ENCODE data around the gene RIOX2.
"Not testable (repeated sequence)": the region's sequence is repeated elsewhere in the genome, so short reads cannot be mapped to it uniquely, and the experiment has no call there.

RIOX2 gene

GRCh38 chr3:97950360-97950759, 21.9 kb downstream of the RIOX2 start:
- peak; percentile 41 for DNase-seq

DNA sequence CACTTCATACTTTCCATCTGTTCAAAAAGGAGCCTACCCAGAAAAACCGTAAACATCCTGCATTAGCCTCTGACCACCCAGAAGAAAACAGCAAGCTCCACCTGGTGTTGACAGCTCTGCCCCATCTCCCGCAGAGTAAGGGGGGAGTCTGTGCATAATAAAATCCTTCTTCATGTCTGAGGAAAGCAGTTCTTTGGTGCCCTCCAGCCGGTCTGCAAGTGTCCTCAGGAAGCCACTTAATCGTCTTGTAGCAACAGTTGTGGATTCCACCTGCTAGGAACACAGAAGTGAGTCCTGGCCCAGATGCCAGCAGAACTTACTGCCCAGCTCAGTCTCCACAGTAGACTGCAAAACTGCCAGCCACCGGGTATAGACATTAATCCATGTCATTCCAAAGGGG, 22.5 kb downstream of the RIOX2 start:
- DNase-seq, result no peak

- no peak for DNase-seq
These were observed 23.1 kb downstream of the RIOX2 start for GRCh38 chr3:97949110-97949485.

DNA sequence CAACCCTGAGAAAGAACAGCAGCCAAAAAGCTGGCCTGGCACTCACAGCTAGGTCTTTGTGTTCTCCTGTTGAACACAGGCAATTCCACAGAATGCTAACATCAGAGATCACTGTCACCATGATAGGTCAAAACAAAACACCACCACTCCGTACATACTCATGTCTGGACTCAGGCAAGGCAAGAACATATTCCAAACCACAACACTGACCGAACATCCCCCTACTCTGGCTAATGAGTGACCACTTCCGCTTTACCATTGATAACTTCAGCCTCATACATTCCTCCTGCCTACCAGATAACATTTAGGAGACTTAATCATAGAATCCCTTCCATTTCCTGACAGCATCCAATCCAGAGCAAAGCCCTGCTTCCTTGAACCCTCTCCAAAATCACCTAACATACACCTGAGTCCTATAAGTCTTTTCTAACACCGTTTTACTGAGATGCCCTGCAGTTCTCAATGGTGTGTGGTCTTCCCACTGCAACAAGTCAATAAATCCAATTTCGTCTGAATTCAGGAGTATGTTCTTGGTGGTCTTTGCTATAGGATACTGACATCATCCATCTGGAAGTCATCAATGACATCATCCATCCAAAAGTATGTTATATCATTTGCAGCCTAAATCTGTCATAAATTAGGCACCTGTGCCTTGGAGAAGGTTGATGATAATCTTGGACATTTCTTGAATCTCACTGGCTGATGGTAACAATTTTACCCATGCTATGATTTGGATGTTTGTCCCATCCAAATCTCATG, 23.7 kb downstream of the RIOX2 start:
- no peak for DNase-seq

- DNase-seq, result peak; percentile 68
These were observed 29.3 kb downstream of the RIOX2 start for GRCh38 chr3:97942801-97943546.

GRCh38 chr3:97940034-97940433, 32.2 kb downstream of the RIOX2 start:
- no peak for DNase-seq

DNA sequence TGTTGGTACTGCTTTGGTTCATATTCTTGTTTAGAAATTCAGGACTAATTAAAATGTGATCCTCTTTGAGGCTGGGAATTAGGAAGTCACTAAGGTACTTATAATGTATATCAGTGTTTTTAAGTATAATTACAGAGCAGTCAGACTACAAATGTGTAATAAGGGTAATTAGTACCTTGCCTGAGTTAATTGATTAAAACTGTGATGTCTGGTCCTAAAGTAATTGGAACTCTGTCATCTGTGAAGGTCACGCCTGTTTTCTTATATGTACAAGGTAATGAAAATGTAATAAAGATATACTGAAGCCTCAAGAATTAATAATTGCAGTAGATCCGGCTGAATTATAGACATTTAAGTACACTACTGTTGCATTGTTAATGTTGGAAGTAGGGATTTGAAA, 32.8 kb downstream of the RIOX2 start:
- DNase-seq, result no peak

- no peak for DNase-seq
These were observed 33.8 kb downstream of the RIOX2 start for GRCh38 chr3:97938444-97938843.

DNA sequence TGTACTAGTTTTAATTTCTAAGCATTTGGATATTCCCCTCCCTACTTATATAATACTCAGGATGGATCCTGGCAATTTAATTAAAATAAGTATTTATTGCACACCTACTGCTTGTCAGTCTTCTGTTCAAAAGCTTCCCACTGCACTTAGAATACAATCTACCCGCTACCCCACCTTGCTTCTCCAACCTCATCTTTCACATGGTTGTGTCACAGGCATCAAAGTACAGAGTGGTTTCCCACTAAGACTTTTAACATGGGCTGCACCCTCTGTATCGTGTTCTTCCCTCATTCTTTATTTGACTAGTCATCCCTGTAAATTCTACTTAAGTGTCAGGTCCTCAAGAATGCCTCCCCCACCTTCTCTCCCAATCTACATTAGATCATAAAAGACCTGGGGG, 35.0 kb downstream of the RIOX2 start:
- no peak for DNase-seq

- DNase-seq, result no peak
These were observed 36.4 kb downstream of the RIOX2 start for GRCh38 chr3:97935842-97936241.

GRCh38 chr3:97934980-97935695, 37.1 kb downstream of the RIOX2 start:
- no peak for DNase-seq

DNA sequence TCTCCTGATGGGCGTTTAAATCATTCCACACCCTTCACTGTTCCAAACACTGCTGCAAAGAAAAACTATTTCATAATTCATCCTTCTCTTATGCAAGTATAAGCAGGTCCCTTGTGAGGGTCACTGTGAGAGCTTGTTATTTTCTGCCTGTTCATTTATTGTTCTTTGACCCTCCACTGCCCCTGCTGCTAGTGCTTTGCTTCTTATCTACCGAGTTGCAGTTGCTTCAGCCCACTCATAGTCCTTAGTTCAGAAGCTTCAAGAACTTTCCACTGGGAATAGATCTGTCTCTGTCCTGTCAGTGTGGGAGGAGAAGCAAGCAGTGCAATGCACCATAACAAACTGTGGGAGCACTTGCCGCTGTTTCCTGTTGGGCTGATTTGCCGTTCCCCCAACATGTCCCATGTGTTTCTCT, 39.8 kb downstream of the RIOX2 start:
- no peak for DNase-seq

- no peak for DNase-seq
These were observed 41.0 kb downstream of the RIOX2 start for GRCh38 chr3:97931218-97931617.

DNA sequence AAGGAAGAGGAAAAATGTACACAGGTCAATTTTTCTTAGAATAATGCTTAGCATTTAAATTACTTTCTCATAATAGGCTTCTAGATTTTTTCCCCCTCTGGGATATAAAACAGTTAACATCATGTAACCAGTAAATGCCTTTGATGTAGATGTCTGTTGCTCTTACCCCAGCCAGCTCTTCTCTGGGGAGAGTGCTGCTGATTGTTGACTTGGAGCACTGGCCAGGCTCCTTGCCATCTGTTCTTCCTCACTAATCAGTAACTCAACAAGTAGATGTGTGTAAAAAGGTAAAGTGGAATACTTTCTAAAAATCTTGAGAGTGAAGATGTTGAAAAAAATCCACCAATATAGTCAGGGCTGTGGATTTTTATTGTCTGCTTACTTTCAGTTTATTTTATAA, 42.2 kb downstream of the RIOX2 start:
- DNase-seq, result no peak

DNA sequence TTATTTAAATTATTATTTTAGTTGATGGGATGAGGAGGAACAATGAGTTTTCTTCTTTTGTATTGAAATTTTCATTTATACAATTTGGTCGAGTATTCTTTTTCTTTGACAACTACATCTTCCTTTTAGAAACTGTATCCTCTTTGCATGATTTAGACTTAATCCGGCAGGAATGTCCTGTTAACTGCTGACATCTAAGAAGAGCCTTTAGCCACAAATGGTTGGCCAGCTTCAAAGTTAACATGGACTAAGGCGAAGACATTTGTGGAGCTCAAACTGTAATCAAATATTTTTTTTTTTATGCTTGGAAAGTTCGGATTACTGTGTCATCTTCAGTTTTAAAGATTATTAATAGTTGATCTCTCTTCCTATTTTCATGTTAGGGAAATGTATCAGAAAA, 43.2 kb downstream of the RIOX2 start:
- no peak for DNase-seq

DNA sequence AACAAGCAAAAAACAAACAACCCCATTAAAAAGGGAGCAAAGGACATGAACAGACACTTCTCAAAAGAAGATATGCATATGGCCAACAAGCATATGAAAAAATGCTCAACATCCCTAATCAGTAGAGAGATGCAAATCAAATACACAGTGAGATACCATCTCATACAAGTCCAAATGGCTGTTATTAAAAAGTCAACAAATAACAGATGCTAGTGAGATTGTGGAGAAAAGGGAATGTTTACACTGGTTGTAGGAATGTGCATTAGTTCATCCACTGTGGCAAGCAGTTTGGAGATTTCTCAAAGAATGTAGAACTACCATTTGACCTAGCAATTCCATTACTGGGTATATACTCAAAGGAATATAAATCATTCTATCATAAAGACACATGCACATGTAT, 44.5 kb downstream of the RIOX2 start:
- no peak for DNase-seq

- no peak for DNase-seq
These were observed 54.3 kb downstream of the RIOX2 start for GRCh38 chr3:97917813-97918536.

- DNase-seq, result no peak
These were observed 55.7 kb downstream of the RIOX2 start for GRCh38 chr3:97916576-97916975.

GRCh38 chr3:97914388-97914787, 57.8 kb downstream of the RIOX2 start:
- no peak for DNase-seq

- DNase-seq, result no peak
These were observed 60.8 kb downstream of the RIOX2 start for GRCh38 chr3:97911459-97911858.

DNA sequence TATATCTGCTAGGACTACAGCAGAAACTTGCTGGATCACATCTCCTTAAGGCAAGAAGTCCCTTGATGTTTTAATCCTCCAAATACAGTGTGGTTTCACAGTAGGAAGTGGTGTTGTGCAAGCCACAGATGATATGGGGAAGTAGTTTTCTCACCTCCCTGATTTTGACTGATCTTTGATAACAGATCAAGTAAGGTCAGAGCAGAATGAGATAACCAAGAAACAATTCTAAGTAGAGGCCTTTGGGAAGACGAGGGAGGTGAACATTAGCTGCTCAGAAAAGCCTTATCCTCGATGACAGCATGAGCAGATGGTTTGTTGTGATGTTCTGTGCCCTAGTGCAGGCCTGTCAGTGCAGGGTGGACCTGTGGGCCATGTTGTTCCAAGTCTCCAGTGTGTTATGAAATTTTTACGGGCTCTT, 61.3 kb downstream of the RIOX2 start:
- DNase-seq, result peak; percentile 36

DNA sequence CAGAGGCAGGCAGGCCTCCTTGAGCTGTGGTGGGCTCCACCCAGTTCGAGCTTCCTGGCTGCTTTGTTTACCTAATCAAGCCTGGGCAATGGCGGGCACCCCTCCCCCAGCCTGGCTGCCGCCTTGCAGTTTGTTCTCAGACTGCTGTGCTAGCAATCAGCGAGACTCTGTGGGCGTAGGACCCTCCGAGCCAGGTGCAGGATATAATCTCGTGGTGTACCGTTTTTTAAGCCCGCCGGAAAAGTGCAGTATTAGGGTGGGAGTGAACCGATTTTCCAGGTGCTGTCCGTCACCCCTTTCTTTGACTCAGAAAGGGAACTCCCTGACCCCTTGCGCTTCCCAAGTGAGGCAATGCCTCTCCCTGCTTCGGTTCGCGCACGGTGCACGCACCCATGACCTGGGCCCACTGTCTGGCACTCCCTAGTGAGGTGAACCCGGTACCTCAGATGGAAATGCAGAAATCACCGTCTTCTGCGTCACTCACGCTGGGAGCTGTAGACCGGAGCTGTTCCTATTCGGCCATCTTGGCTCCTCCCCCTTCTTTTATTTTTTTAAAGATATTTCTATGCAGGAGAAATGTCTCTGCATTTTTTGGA, 61.9 kb downstream of the RIOX2 start:
- not testable (repeated sequence) for DNase-seq

GRCh38 chr3:97909830-97910229, 62.4 kb downstream of the RIOX2 start:
- not testable (repeated sequence) for DNase-seq
